NCI-H345 (cell line): Measurements from ENCODE around the gene RALGAPA2.
"Not testable (repeated sequence)": the region's sequence is repeated elsewhere in the genome, so short reads cannot be mapped to it uniquely, and the experiment has no call there.

Experiments used
- DNase-seq: peaks from one replicate; lab custom pipeline; 2025; lab: John Stamatoyannopoulos, UW

The RALGAPA2 gene

DNA sequence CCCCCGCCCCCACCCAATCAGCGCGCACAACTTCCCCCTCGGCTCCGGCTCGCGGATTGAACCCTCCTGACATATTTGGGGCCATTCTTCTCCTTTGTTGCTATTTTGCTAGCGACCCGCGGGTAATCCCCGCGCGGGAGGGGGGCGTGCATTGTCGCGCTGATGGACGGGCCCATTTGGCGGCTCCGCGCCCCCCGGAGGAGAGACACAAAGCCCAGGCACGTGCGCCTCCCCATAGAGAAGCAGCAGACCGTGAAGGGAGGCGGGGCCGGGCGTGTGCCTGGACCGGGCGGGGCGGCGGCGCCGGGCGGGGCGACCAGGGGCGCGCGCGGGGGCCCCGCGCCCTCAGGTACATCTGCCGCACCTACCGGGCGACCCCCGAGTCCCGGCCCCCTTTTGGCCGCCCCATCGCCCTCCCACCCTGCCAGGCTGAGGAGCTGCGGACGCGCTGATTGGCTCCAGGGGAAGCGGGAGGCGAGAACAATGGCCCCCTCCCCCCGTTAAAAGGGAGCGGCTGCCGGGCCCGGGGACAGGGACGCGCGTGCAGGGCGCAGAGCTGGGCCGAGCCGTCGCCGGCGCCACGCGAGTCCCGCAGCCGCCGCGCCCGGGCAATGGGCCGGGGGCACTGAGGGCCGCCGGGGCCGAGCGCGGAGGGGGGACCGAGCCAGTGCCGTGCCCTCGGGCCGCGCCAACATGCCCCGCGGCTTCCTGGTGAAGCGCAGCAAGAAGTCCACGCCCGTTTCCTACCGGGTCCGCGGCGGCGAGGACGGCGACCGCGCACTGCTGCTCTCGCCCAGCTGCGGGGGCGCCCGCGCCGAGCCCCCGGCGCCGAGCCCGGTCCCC, 344.6 kb downstream of the RALGAPA2 start, which contains the start of gene INSM1:
Gene INSM1 (plus strand): TSS at position 530 of the 843 bp plus-strand sequence. CDS start 164 bp downstream, at position 694.
- DNase-seq, result peak; percentile 100

DNA sequence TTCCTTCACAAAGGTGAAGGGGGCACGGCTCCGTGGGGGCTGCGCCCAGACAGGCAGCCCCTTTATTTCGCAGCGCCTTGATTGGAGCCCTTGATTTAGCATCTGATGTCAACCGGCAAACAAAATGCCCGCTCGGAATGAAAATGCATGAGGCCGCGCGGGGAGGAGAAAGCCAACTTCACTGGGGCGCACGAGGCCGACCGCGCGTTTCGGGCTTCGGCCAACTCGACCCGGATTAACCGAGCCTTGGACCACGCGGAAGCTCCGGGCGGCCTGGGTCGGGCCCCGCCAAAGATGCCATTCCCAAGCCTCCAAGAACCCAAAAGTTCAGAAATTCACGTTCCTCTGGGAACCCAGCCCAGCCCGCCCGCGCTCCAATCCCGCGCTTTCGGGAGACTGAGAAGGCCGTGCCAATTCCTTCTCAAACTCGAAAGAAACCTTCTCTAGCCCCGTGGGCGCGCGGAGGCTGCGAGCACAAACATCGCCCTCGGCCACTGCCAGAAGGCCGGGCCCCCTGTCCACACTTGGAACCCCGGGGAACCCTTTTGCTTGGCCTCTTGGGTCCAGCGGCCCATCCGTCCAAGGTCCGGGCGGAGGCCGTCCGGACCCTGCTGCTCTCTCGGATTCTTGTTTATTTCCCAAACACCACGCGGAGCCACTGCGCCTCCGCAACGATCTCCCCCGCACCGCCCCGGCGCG, 345.4 kb downstream of the RALGAPA2 start:
- peak; percentile 83 for DNase-seq

DNA sequence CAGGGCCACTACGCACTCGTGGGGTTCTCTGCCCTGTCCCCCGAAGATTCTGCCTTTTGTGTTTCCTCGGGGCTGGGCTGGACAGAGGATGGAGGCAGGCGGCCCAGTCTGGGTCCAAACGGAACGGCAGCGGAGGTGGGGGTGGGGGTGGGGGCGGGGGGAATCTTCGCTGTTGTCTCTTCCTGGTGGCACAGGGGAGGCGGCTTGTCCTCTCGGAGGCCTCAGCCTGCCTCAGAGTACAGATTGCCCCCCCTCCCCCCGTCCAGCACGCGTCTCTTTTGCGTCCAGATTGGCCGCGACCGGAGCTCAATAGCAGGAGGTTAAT, 345.9 kb downstream of the RALGAPA2 start:
- DNase-seq, result peak; percentile 84

DNA sequence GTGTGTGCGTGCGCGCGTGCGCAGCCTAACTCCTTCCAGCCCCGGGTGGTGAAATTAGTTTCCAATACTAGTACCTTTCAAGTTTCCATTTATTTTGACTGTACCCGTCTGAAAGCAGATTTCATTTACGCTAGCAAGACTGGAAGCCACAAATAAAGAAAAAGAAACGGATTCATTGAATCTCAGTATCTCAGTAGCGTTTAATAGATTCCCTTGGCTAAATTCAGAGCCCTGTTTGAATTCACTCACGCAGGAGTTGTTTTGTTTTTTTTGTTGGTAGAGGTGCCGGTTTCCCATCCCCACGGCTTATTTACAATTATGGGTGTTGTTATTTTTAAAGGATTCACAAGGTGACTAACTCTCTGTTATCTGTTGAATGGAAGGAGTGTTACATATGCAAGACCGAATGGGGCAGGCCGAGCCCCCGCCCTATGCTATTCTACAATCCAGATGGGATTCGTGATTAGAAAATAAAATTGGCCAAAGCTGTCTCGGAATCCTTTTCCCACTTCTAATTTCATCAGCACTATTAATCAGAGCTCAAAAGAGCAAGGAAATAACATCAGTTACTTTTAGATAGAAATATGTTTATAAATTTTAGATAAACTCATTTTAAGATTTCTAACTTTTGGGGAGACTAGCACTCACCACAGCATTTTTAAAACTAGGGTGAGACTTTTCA, 346.8 kb downstream of the RALGAPA2 start:
- DNase-seq, result peak; percentile 47

DNA sequence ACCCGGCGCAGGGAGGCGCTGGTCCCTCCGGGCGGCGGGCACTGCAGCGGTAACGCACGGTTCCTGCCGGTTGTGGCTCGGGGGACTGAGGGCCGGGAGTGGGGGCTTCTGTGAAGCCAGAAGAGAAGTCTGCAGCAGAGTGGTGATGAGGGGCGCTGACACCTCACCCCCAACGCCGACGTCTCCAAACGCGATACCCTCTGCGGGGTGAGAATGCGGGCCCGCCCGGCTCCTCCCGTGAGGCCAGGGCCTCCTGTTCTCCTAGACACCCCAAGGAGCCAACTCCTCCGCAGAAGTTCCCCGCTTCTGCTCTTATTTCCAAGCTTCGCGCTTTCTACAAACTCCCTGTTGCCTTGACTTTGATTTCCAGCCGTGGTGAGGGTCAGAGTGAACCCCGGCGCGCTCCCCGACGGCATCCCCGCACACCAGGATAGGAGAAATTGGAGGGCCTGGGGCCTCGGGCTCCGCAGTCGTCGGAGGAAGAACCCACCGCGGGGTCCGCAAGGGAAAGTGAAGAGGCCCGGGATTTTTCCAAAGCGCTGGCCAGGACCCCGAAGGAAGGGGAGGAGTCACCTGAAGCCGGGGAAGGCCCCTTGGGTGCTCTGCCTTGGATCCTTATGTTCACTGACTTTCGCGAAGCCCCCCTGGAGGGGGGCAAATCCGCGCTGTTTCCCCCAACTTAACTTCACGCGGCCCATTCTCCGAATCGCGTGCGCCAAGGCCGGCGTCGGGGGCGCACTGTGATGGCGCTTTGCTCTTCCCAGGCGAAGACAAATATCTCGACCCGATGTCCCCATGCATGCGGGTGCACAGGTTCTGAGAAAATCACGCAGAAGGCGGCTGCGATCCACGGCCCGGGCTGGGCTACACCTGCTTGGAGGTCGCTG, 347.6 kb downstream of the RALGAPA2 start:
- DNase-seq, result peak; percentile 74

DNA sequence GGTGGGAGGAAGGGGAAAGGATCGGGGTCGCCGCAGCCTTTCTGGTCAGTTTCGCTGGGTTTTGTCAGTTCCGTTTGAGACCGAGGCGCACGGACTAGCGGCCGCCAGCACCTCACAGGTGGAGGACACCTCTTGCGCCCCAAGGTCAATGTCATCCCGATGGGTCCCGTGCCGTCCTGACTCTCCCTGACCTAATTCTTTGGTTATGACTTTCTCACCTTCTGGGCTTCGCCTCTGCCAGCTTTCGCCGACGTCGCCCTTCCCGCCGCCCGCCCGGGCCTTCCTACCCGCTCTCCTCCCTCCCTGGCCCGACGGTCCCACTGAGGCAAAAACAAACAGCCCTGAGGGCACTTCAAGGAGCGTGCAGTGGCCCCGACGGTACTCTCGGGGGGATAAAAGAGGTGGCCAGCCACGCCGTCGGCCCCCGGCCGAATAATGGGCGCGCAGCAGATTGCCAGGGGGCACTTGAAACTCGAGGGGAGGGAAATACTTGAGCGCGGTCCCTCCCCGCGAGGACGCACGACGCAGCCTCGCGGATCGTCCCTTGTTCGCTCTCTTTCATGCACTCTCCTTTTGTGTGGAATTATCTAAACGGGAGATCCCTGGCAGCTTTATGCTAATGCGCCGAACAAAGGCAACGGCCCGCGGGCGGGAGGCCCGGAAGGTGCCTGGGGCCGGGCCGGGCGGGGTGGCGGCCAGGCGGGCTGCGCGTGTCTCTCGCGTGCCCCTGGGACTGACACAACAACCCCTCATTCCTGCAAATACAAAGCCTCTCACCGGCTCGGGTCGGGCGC, 348.4 kb downstream of the RALGAPA2 start:
- peak; percentile 98 for DNase-seq

DNA sequence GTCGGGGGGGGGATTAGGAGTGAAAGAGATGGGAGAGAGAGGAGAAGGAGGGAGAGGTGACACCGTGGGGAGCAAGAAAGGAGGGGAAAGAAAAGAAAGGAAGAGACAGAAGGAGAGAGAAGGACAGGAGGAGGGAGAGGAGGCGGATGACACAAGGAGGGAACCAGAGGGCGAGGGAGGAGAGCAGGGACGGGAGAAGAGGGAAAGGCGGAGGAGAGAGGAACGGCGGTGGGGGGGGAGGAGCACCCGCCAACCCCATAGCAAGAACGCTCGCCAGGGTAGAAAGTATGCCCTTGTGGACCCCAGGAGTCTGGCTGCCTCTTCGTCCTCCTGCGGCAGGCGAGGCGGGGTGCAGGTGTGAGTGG, 349.0 kb downstream of the RALGAPA2 start:
- DNase-seq, result peak; percentile 78

DNA sequence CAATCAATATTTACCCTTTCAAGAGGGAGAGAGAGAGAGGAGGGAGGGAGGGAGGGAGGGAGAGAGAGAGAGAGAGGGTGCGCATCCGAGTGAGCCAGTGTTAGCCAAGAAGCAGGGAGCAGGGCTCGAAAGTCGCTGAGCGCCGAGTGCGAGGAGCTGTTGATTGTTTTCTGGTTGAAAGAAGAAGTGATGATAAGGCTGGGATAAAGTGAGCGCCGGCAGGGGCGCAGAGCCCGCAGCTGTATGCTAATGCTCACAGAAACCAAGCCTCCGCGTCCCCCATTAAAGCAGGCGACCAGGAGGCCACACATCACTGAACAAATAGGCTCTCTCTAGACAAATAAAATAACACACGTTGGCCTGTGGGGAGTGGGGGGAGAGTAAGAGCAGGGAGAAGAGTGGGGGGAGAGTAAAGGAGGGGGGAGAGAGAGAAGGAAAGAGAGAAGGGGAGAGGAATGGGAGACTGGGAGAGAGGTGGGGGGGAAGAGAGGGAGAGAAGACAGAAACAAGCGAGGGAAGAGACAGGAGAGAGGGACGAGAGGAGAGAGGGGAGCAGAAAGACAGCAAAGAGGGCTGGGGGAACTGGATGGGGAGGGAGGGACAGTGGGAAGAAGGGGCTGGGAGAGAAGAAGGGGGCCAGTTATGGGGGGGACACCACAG, 349.5 kb downstream of the RALGAPA2 start:
- DNase-seq, result peak; percentile 97

DNA sequence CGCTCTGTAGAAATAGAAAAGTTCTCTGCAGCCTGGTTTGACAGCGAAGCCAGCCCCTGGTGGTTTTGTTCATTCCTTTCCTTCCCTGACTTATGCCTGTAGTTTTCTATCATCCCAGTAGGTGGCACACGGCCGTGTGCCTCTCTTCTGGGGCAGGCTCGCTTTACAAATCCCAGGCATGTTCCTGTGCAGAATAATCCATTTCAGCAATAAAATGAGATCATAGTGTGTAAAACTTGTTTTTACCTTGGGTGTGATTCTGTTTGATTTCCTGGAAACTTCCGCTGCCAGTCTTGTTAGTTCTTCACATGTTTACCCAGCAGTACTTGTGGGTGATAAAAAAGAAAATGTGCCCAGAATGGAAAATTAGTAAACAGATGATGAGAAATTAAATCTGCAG, 352.0 kb downstream of the RALGAPA2 start:
- DNase-seq, result peak; percentile 78

DNA sequence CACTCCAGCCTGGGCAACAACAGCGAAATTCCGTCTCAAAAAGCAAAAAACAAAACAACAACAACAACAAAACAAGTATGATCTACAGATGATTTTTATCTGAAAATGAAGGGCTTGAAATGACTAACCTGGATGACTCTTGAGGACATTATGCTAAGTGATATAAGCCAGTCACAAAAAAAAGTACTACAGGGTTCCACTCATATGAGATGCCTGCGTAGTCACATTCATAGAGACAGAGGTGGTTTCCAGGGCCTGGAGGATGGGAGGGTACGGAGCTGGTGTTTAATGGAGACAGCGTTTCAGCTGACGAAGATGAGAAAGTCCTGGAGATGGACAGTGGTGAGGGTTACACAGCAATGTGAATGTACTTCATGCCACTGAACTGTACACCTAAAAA, 352.8 kb downstream of the RALGAPA2 start:
- DNase-seq, result no peak

DNA sequence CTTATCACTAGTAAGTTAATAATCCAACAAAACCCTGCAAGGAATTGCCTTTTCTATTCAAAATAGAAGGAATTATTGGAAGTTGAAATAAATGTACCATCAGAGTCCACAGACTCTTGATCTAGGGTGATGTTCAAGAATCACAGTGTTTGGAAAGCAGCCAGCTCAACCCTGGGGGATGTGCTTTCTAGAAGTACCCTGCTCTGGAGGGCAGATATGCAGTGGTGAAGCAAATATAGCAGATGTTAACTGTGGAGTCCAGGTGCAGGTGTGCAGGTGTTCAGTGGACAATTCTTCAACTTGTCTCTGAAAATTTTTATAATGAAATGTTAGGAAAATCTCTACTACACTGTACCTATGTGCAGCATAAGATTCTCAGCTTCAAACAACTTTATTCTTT, 353.6 kb downstream of the RALGAPA2 start:
- DNase-seq, result peak; percentile 86

DNA sequence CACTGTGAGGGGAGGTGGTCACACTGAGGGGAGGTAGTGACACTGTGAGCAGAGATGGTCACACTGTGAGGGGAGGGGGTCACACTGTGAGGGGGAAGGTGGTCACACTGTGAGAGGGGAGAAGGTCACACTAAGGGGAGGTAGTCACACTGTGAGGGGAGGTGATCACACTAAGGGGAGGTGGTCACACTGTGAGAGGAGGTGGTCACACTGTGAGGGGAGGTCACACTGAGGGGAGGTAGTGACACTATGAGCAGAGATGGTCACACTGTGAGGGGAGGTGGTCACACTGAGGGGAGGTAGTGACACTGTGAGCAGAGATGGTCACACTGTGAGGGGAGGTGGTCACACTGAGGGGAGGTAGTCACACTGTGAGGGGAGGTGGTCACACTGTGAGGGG, 356.9 kb downstream of the RALGAPA2 start:
- not testable (repeated sequence) for DNase-seq

DNA sequence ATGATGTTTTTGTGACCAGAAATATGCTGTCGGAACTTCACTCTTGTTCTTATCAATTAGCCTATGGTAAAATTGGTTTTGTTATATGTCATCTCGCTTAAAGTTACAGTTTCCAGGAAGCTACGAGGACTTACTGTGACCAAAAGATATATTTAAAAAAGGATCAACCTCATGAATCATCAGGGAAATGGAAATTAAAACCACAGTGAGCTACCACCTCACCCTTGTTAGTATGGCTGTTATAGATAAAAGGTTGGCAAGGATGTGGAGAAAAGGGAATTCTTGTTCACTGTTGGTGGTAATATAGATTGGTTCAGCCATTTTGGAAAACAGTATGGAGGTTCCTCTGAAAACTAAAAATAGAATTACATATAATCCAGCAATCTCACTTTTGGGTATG, 358.9 kb downstream of the RALGAPA2 start:
- no peak for DNase-seq

DNA sequence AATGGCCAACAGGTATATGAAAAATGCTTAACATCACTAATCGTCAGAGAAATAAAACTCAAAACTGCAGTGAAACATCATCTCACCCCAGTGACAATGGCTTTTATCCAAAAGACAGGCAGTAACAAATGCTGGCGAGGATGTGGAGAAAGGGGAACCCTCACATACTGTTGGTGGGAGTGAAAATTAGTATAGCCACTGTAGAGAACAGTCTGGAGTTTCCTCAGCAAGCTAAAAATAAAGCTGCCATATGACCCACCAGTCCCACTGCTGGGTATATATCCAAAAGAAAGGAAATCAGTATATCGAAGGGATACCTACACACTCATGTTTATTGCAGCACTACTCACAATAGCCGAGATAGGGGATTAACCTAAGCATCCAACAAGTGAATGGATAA, 368.0 kb downstream of the RALGAPA2 start:
- no peak for DNase-seq

DNA sequence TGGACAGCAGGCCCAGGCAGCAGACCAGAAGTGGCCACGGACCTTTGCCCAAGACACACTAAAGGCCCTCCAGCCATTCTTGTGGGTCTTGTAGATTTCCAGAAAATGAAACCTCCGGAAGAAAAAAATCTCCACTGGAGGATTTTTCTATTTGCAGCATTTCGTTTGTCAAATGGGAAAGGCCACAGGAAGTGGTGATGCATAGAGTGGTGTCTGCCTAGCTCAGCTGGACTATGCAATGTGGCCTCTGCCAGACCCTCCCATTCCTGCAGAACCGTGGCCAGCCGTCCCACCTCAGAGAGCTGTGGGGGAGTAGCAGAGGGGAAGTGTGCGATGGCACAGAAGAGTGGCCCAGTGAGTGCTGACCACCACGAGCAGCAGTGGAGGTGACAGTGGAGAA, 368.5 kb downstream of the RALGAPA2 start:
- no peak for DNase-seq
